Posterior cingulate gyrus (tissue), 11 donors: Measurements from ENCODE around the gene MKI67.
"Not testable (repeated sequence)": the region's sequence is repeated elsewhere in the genome, so short reads cannot be mapped to it uniquely, and the experiment has no call there.

Experiments
- DNase-seq, 10 donors: peaks; one replicate each; pipeline versions ENCODE4 v3.0.0 to v3.0.0-alpha.2; 2020 to 2021; ENCODE audit warnings: mixed read lengths in 3 of 10
- intact Hi-C: fragments of 100-400 bp; cut with DNase I; formaldehyde crosslinking; loops from one replicate; pipeline ENCODE4 v1.15.1; 2023

MKI67 gene

DNA sequence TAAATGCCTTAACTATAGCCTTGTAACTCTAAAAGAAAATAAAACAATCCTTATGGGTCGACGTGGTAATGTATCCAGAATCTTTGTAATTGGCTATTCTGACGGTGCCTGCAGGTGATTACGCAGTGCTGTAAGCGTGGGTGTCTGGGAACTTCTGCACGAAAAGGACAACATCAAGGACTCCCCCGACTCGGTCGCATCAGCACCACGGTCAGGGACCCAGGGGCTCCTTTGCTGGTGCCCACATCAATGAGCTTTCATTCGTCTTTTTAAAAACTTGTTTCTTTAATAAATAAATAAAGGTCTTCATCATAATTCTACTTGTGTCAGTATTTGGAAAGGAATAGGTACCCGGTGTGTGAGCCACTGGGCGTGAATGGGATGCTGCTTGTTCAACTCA, 13.2 kb downstream of the MKI67 start:
- intact Hi-C loops: no loop called here
- DNase-seq: no peak

DNA sequence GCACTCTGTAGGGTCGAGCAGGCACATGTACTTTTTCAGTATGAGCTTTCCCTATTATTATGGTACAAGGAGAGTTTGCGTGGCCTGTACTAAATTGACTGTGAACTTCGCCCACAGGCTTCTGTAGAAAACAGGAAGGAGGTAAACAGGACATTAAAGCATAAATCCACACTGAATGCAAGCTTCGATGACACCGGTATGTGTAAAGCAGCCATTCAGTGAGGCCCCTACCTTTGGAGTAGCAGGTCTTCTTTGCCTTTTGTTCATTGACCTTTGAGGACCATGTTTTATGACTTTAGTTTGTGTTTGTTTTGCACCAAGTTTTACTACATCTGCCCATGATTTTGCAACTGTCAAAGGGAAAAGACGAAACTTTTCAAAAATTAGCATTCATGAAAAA, 14.5 kb downstream of the MKI67 start:
- intact Hi-C loops: no loop called here
- DNase-seq: no peak

DNA sequence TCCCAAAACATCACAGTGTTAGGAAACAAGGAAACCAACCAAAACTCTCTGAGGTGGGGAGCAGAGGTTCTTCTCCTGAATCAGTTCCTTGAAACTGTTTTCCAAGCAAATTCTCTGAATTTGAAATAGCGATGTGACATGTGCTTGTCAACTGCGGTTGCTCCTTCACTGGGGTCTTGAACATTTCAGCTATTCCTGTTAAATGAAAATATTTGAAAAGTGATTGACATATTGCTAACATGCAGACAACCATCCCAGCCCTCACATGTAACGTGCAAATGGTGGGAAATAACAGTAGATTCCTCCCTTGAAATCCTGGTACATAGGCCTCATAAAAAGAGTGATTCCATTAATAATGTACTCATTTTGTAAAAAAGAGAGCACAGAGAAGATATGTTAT, 15.9 kb downstream of the MKI67 start:
- intact Hi-C loops: no loop called here
- DNase-seq: no peak

- DNase-seq: no peak
- intact Hi-C loops: no loop called here
These were observed 16.5 kb downstream of the MKI67 start for GRCh38 chr10:128109707-128110106.

GRCh38 chr10:128105383-128105782, 20.8 kb downstream of the MKI67 start:
- intact Hi-C loops: no loop called here
- DNase-seq: no peak

DNA sequence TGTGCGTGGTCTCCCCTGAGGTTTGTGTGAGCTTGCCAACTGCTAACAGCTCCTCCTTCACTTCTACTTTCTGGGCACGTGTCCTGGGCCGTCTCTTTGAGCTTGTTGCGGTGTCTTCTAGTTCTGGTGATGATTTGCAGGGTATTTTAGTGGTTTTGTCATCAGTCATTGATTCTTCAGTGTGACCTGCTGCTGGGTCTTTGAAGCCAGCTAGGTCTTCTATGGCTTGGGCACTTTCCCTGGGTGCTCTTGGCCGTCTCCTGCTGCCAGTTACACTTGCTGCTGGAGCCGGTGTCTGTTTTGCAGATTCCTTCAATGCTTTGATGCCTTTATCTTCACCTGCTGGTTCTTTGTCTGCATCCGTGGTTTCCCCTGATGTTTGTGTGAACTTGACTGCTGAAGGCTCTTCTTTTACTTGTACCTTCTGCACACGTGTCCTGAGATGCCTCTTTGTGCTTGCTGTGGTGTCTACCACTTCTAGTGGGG, 23.0 kb downstream of the MKI67 start:
- no peak for DNase-seq
- intact Hi-C loops: no loop called here

GRCh38 chr10:128102480-128103228, 23.6 kb downstream of the MKI67 start:
- no peak for DNase-seq
- intact Hi-C loops: no loop called here

GRCh38 chr10:128101901-128102300, 24.3 kb downstream of the MKI67 start:
- DNase-seq: no peak
- intact Hi-C loops: no loop called here

DNA sequence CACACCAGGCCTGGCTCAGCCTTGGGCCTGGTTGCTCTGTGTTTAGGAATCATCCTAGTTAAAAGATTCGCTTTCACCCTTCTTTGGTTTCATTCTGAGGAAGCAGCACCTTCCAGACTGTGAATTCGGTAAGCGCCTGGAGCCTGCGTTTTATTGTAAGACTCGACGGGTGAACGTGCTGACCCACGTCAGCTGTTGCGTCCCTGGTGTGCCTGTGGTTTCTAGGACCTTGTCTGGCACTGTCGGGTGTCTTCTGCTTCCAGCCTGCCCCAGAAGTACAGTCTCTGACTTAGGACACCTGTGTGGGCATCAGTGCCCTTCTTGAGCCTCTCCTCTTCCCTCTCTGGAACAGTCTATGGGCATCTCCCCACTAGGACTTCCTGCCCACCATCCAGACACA, 26.3 kb downstream of the MKI67 start:
- no peak for DNase-seq
- intact Hi-C loops: no loop called here

GRCh38 chr10:128098631-128099030, 27.6 kb downstream of the MKI67 start:
- intact Hi-C loops: no loop called here
- no peak for DNase-seq

- intact Hi-C loops: no loop called here
- DNase-seq: no peak
These were observed 28.4 kb downstream of the MKI67 start for GRCh38 chr10:128097783-128098182.

DNA sequence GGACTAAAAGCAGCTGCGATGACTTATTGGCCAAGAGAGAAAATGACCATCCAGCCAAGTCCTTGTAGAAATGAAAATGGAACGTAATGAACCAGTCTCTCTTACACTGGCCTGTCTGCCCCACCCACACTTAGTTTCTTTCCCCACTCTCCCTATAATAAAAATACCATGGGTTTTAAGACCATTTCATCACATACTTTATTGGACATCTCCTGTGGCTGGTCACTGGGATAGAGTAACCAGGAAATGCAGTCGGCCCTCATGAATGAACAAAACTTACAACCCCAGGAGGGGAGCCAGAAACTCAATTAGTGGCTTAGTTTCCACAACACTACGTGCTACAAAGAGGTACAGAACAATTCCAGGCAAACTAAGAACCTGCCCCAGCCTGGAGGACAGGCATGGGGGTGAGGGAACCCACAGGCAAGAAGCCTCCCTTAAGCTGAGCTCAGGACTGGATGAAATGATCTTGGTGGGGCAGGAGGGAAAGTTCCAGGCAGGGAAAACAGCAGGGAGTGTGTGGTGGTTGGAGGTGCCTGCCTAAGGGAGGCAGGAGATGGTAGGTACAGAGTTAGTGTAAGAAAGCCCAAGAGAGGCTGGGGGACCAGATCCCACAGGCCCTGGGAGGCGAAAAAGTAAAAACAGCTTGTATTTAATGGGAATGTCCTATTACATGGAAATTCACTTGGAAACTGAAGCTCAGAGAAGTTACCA, 29.6 kb downstream of the MKI67 start:
- intact Hi-C loops: no loop called here
- DNase-seq: no peak

- intact Hi-C loops: no loop called here
- DNase-seq: no peak
These were observed 30.3 kb downstream of the MKI67 start for GRCh38 chr10:128095753-128096469.

DNA sequence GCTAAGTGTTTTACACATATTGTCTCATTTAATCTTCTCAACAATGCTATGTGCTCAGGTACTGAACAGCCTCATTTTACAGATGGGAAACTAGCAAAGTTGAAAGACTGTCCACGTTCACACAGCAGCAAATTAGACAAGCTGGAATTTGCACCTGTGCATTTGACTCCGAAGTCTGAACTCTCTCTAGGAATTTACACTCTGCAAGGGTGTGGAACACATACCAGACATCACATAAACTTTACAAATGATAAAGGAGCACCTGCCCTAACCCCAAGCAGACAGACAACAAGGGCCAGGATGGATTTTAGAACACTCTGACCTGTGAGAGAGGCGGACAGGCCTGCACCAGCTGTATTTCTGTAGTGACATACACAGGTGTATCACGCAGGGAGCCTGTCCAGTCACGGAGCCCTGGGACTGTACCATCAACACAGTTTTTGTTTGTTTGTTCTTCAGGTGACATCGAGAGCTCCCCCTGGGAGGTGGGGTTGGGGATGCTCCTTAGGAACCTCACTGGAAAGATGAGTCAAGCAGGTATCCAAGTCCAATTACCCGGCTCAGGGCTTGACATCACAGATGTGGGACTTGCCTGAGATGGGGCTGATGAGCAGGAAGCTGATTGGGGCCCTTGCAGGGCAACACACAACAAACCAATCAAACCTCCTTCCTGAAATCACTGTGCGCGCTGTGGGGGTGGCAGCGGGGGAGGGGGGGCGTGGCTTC, 31.0 kb downstream of the MKI67 start:
- intact Hi-C loops: no loop called here
- DNase-seq: no peak

DNA sequence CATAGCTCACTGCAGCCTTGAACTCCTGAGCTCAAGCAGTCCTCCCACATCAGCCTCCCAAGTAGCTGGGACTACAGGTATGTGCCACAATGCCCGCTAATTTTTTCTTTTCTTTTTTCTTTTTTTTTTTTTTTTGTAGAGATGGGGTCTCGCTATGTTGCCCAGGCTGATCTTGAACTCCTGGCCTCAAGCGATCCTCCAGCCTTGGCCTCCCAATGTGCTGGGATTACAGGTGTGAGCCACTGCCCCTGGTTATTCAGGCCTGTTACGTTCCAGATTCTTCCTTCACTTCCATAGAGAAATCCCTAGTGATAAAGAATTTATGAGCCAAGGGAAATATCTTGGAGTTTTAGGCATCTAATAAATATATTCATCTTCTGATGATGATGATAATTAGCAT, 31.6 kb downstream of the MKI67 start:
- intact Hi-C loops, DNase-seq: not testable (repeated sequence)

- no peak for DNase-seq
- intact Hi-C loops: no loop called here
These were observed 33.8 kb downstream of the MKI67 start for GRCh38 chr10:128092454-128092853.

DNA sequence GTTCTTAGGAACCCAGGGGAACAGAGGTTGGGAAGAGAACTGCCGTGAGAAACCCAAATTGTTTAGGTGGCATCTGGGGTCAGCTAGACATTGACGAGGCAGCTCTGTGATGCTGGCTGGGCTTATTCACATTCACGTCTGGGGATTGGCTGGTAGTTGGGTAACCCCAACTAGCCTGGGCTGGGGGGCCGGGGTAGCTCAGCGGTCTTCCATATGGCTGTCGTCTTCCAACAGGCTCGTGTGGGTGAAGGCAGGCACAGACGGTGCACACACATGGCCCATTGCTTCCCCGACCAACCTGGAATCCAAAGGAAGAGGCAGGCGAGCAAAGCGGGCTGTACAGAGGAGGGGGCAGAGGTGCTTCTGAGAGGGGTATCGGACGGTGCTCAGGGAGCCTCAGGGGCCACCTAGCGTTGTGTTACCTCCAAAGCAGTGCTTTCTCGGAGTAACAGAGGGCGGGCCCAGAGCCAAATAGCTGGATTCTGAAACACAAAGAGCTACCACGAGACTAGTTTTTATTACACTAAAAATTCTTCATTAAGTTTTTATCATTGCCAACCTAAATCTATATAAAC, 34.5 kb downstream of the MKI67 start:
- DNase-seq: no peak
- intact Hi-C loops: no loop called here

DNA sequence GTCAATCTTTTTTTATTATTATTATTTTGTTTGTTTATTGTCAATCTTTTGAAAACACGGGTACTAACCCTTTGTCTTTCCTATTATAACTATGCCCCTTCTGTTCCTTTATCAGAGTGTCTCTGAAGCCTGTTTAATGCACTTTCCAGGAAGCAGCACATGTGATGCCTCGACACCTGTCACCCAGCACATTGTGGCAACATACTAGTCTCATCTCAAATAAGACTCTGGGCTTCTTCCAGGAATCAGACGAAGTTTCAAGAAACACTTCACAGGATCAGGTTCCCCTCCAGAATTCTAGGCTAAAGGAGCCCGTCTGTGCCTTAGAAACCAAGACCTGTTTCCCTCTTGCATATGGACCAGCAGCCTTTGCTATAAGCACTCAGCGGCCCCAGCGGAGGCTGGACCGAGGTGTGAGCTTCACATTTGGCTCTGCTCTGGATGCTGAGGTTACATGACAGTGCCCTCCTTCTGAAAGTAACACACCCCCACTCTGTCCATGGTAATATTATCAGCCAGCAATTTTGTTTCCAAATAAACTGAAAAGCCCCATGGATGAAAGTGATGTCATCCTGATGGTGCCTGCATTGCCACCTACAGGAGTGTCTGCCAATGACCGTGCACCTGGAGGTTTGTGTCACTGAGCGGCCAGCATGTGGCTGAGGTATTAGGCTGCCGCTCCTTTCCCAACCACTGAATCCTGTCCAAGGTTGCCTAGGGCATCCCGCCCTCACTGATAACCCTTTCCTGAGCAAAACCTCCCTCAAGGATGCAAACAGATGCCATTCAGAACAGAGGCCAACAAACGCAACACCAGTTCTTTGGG, 38.1 kb downstream of the MKI67 start:
- DNase-seq: no peak
- intact Hi-C loops: no loop called here

DNA sequence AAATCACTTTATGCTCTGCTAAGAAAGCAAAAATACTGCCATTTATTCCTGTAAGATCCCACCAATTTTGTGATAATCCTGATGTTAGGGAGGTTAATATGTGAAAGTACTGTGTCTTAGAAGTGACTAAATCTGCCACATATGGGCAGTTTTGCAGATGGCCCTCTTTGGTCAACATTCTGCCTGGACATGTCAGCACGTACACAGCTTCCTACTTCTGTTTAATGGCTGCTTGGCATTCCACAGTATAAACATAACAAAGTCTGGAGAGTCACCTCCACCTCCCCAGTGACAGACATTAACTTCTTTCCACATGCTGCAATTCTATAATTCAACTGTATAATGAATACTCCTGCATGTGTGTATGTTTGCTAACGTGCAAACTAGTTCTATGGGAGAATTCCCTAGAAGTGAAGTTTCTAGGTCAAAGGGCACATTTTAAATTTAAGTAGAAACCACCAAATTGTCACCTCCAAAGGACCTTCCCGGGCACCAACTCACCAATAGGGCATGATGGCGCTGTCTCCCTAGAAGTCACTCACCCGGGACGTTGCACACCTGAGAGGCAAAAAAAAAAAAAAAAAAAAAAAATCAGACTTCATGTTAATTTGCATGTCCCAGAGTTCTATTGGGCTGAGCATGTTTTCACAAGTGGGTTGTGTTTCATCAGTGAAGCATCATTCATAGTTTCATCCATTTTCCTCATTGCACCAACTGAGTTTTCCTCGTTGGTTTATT, 38.9 kb downstream of the MKI67 start:
- DNase-seq: no peak
- intact Hi-C loops: no loop called here
